H1 (cell line): Measurements from ENCODE around the gene FBXO8. TPM values are rescaled to one million over a fixed set of nuclear protein-coding genes. Genes with fewer than 3 reads are reported as not detected.

Experiments used
- CHD7 ChIP-seq: fragments of 300-600 bp; sonication (generic); IDR thresholded peaks from 2 replicates; pipeline ENCODE4 v1.7.1; 2012; ENCODE audit warnings: low read length, moderate library complexity, mild to moderate bottlenecking, inconsistent platforms; ENCODE audit not compliant: insufficient replicate concordance
- CTBP2 ChIP-seq: IDR thresholded peaks from 2 replicates; pipeline ENCODE4 v1.7.0; 2011; ENCODE audit warnings: borderline replicate concordance, mild to moderate bottlenecking, moderate library complexity, mixed read lengths, low read length; ENCODE audit not compliant: insufficient read depth, insufficient read length
- SP1 ChIP-seq: IDR thresholded peaks from 2 replicates; pipeline ENCODE4 v1.6.1; 2011; ENCODE audit warnings: low read depth, low read length
- TCF12 ChIP-seq: IDR thresholded peaks from 2 replicates; pipeline ENCODE4 v1.6.1; 2011; ENCODE audit warnings: low read depth, mild to moderate bottlenecking, low read length
- polyA plus RNA-seq, 7 experiments: library from polyadenylated mRNA; depleted of rRNA in 3 of 7; stranded (reverse) in 5 of 7; unstranded in 2 of 7; fragments of >200 nt in 5 of 7; fragments of 200-250 nt in 2 of 7; gene quantifications; 1 replicate in 5 of 7; 2 replicates in 1 of 7; 4 replicates in 1 of 7; pipeline versions ENCODE4 v1.2.1 to v1.2.3, GENCODE V29; 2011 to 2013; ENCODE audit warnings: missing spikeins in 2 of 7, mixed read lengths in 2 of 7
- total RNA-seq: library from RNA; stranded (reverse); fragmentation: NEBNext Ultra II Directional; extraction: Animal tissue kit (Norgen Biotek cat#: 25700); gene quantifications from 2 replicates; pipeline ENCODE4 v1.2.1, GENCODE V29; 2021

Gene FBXO8
- total and polyA plus RNA-seq, 2 of the 8 experiments (the other 6 are each of a cell fraction or from before 2014, with no cell fraction given), result 5.1 to 7.5 TPM

- no peak for TF ChIP-seq CHD7
- TF ChIP-seq CTBP2, result no peak
- TF ChIP-seq TCF12, result no peak
- no peak for TF ChIP-seq SP1
These were observed 81.6 kb downstream of the FBXO8 start (continued) for GRCh38 chr4:174201871-174202270.
